Neutrophil (primary cell): ENCODE data around the gene HECTD1.
"Not testable (repeated sequence)": the region's sequence is repeated elsewhere in the genome, so short reads cannot be mapped to it uniquely, and the experiment has no call there.

Experiments used
- H3K27ac ChIP-seq: fragments of 200-600 bp; sonication (generic); 2 replicates; pipeline ENCODE4 v1.5.1; 2016; ENCODE audit warnings: mild to moderate bottlenecking, moderate library complexity
- H3K27me3 ChIP-seq: fragments of 200-600 bp; sonication (generic); 2 replicates; pipeline ENCODE4 v1.6.0; 2016; ENCODE audit warnings: mild to moderate bottlenecking
- H3K36me3 ChIP-seq: fragments of 200-600 bp; sonication (generic); 2 replicates; pipeline ENCODE4 v1.5.1; 2017
- H3K4me1 ChIP-seq, 2 experiments: fragments of 200-600 bp in 1 of 2; sonication (generic) in 1 of 2; 1 replicate in 1 of 2; 2 replicates in 1 of 2; pipeline versions ENCODE4 v1.5.1 to v1.6.1; 2013 to 2016; ENCODE audit warnings: low read depth in 1 of 2, low read length in 1 of 2, mild to moderate bottlenecking in 1 of 2, moderate library complexity in 1 of 2; ENCODE audit not compliant: control insufficient read depth in 1 of 2, insufficient read depth in 1 of 2
- H3K4me3 ChIP-seq, 2 experiments: fragments of 200-600 bp in 1 of 2; sonication (generic) in 1 of 2; 1 replicate in 1 of 2; 2 replicates in 1 of 2; pipeline ENCODE4 v1.5.1; 2013 to 2016; ENCODE audit warnings: low read depth in 1 of 2, low read length in 1 of 2, mild to moderate bottlenecking in 1 of 2, moderate library complexity in 1 of 2
- H3K9me3 ChIP-seq: fragments of 200-600 bp; sonication (generic); 2 replicates; pipeline ENCODE4 v1.5.1; 2016
- CTCF ChIP-seq: fragments of 200-600 bp; sonication (generic); IDR thresholded peaks from 2 replicates; pipeline ENCODE4 v1.5.1; 2016; ENCODE audit warnings: antibody characterized with exemption

The HECTD1 gene

GRCh38 chr14:31057035-31057434 lies 150.6 kb downstream of the HECTD1 start:
- no peak overlapping the region for H3K27ac ChIP-seq
- no peaks in the 10 kb centered on the region for H3K9me3 ChIP-seq
- H3K27me3 ChIP-seq, result no peaks in the 10 kb centered on the region
- H3K4me1 ChIP-seq, result peaks cover 0 to 3% of the 10 kb centered on the region in 2 experiments
- no peaks in the 10 kb centered on the region for H3K36me3 ChIP-seq
- no peak for TF ChIP-seq CTCF
- no peak overlapping the region for H3K4me3 ChIP-seq

GRCh38 chr14:31052905-31053586 lies 154.5 kb downstream of the HECTD1 start:
- H3K27me3 ChIP-seq, H3K4me1 ChIP-seq, H3K27ac ChIP-seq, H3K36me3 ChIP-seq, H3K4me3 ChIP-seq, H3K9me3 ChIP-seq: not testable (repeated sequence)

GRCh38 chr14:31051511-31051910 lies 156.1 kb downstream of the HECTD1 start:
- Histone ChIP-seq H3K27me3 (no peaks in the 10 kb centered on the region), H3K4me1 (no peaks in the 10 kb centered on the region), H3K27ac (no peak overlapping the region), H3K36me3 (no peaks in the 10 kb centered on the region), H3K4me3 (no peak overlapping the region), H3K9me3 (no peaks in the 10 kb centered on the region)
- no peak for TF ChIP-seq CTCF

- no peaks in the 10 kb centered on the region for H3K9me3 ChIP-seq
- no peak for TF ChIP-seq CTCF
- H3K4me3 ChIP-seq, result no peak overlapping the region
- H3K27ac ChIP-seq, result no peak overlapping the region
- H3K4me1 ChIP-seq, result no peaks in the 10 kb centered on the region
- no peaks in the 10 kb centered on the region for H3K36me3 ChIP-seq
- H3K27me3 ChIP-seq, result no peaks in the 10 kb centered on the region
These were observed 156.6 kb downstream of the HECTD1 start for GRCh38 chr14:31051023-31051422.
